ENCODE data around the gene OSBP2. TPM values are rescaled to one million over a fixed set of nuclear protein-coding genes. Genes with fewer than 3 reads are reported as not detected.

Gene OSBP2
- total RNA-seq, 2 experiments from 2014 or later, result 1.2 to 1.6 TPM

GRCh38 chr22:30909306-30909705 is 214.6 kb downstream of the OSBP2 start:
- H3K27me3 Mint-ChIP-seq, result no peaks in the 10 kb centered on the region
- H3K9me3 Mint-ChIP-seq, result no peaks in the 10 kb centered on the region
- H3K27ac Mint-ChIP-seq, result no peak overlapping the region
- H3K4me3 Mint-ChIP-seq, result no peak overlapping the region
- Histone ChIP-seq H3K9me3 (ENCODE audit: control insufficient read depth in 1 of 2, insufficient read depth in 1 of 2, low read length in 2 of 2) (peaks cover 0 to 5% of the 10 kb centered on the region in 2 experiments), H3K27ac (ENCODE audit: low read depth in 1 of 2, low read length in 2 of 2) (no peak overlapping the region), H3K4me3 (ENCODE audit: low read length) (no peak overlapping the region), H3K36me3 (ENCODE audit: insufficient read depth, low read length) (peaks cover 12% of the 10 kb centered on the region), H3K27me3 (ENCODE audit: control insufficient read depth in 1 of 2, insufficient read depth in 2 of 2, low read length in 2 of 2) (no peaks in the 10 kb centered on the region), H3K4me1 (ENCODE audit: insufficient read depth, low read length) (no peaks in the 10 kb centered on the region)
- ChIA-PET POLR2A (no interaction called here), CTCF (no interaction called here)
- H3K36me3 Mint-ChIP-seq (ENCODE audit: low read depth), result peaks cover 39% of the 10 kb centered on the region
- no peaks in the 10 kb centered on the region for H3K4me1 Mint-ChIP-seq (ENCODE audit: low read depth)
- TF ChIP-seq, protein P1, sequence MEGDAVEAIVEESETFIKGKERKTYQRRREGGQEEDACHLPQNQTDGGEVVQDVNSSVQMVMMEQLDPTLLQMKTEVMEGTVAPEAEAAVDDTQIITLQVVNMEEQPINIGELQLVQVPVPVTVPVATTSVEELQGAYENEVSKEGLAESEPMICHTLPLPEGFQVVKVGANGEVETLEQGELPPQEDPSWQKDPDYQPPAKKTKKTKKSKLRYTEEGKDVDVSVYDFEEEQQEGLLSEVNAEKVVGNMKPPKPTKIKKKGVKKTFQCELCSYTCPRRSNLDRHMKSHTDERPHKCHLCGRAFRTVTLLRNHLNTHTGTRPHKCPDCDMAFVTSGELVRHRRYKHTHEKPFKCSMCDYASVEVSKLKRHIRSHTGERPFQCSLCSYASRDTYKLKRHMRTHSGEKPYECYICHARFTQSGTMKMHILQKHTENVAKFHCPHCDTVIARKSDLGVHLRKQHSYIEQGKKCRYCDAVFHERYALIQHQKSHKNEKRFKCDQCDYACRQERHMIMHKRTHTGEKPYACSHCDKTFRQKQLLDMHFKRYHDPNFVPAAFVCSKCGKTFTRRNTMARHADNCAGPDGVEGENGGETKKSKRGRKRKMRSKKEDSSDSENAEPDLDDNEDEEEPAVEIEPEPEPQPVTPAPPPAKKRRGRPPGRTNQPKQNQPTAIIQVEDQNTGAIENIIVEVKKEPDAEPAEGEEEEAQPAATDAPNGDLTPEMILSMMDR (IDR thresholded peaks at IDR 0.05), result no peak
- intact Hi-C loops (cut with DNase I, micrococcal nuclease), result no loop called here
- ATAC-seq (ENCODE audit: poor library complexity) (no peak), DNase-seq (peak in 1 of 14 experiments; percentile 2)

DNA sequence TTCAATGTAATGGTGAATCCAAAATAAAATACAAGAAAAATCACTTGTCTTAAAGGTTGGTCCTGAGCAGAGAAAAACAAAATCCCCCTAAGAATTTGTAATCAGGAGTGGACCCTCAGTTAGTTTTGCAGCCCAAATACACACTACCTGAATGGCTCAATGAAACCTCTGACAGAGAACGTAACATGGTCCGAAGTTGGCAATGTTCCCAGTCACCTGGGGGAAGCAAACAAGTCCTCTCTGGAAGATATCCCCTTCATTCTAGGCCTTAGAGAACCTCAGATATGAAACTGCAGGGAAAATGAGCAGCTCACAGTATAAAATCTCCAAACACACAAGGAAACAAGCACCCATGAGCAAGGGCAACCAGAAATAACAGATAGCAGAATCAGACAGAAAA is 215.7 kb downstream of the OSBP2 start:
- no peaks in the 10 kb centered on the region for H3K27me3 Mint-ChIP-seq

GRCh38 chr22:30918761-30919160 is 224.1 kb downstream of the OSBP2 start:
- intact Hi-C loops (cut with DNase I, micrococcal nuclease), result no loop called here
- Mint-ChIP-seq H3K27me3 (no peaks in the 10 kb centered on the region), H3K4me1 (ENCODE audit: low read depth) (peaks cover 15% of the 10 kb centered on the region), H3K27ac (no peak overlapping the region), H3K4me3 (no peak overlapping the region), H3K9me3 (no peaks in the 10 kb centered on the region), H3K36me3 (ENCODE audit: low read depth) (peaks cover 16% of the 10 kb centered on the region)
- Histone ChIP-seq H3K9me3 (ENCODE audit: control insufficient read depth in 1 of 2, insufficient read depth in 1 of 2, low read length in 2 of 2) (peaks cover 4 to 10% of the 10 kb centered on the region in 2 experiments), H3K4me3 (ENCODE audit: low read length) (no peak overlapping the region), H3K27ac (ENCODE audit: low read depth in 1 of 2, low read length in 2 of 2) (no peak overlapping the region), H3K36me3 (ENCODE audit: insufficient read depth, low read length) (peaks cover 5% of the 10 kb centered on the region), H3K4me1 (ENCODE audit: insufficient read depth, low read length) (peaks cover 23% of the 10 kb centered on the region), H3K27me3 (ENCODE audit: control insufficient read depth in 1 of 2, insufficient read depth in 2 of 2, low read length in 2 of 2) (no peaks in the 10 kb centered on the region)
- DNase-seq (no peak), ATAC-seq (ENCODE audit: poor library complexity) (no peak)
- CTCF ChIA-PET, result interaction anchor here (2.4 to 3.0 kb wide), 3 partner anchors 47 to 284 kb away, joined by 5 to 11 read pairs (median 9); no protein-coding TSS in a partner anchor
- TF ChIP-seq, protein P1 (IDR thresholded peaks at IDR 0.05), result no peak
- POLR2A ChIA-PET, result no interaction called here

More for the DNA sequence above, 215.7 kb downstream of the OSBP2 start:
- ATAC-seq (ENCODE audit: poor library complexity), result no peak
- no peak for DNase-seq
- no peaks in the 10 kb centered on the region for H3K4me1 Mint-ChIP-seq (ENCODE audit: low read depth)
- TF ChIP-seq, protein P1 (IDR thresholded peaks at IDR 0.05), result no peak
- peaks cover 39% of the 10 kb centered on the region for H3K36me3 Mint-ChIP-seq (ENCODE audit: low read depth)
- no peak overlapping the region for H3K4me3 ChIP-seq (ENCODE audit: low read length)
- intact Hi-C loops (cut with DNase I, micrococcal nuclease), result no loop called here
- no peaks in the 10 kb centered on the region for H3K9me3 Mint-ChIP-seq
- no peaks in the 10 kb centered on the region for H3K4me1 ChIP-seq (ENCODE audit: insufficient read depth, low read length)
- H3K9me3 ChIP-seq (ENCODE audit: control insufficient read depth in 1 of 2, insufficient read depth in 1 of 2, low read length in 2 of 2), result peaks cover 0 to 10% of the 10 kb centered on the region in 2 experiments
- ChIA-PET CTCF (interaction anchor here (1.1 kb wide), 1 partner anchor 10 kb away, joined by 4 read pairs; no protein-coding TSS in a partner anchor), POLR2A (no interaction called here)
- no peak overlapping the region for H3K4me3 Mint-ChIP-seq
- no peak overlapping the region for H3K27ac ChIP-seq (ENCODE audit: low read depth in 1 of 2, low read length in 2 of 2)
- no peak overlapping the region for H3K27ac Mint-ChIP-seq
- H3K27me3 ChIP-seq (ENCODE audit: control insufficient read depth in 1 of 2, insufficient read depth in 2 of 2, low read length in 2 of 2), result no peaks in the 10 kb centered on the region
- peaks cover 12% of the 10 kb centered on the region for H3K36me3 ChIP-seq (ENCODE audit: insufficient read depth, low read length)
